HL-60 (cell line): ENCODE data around the gene SLC25A23.

Experiments used
- DNase-seq, 2 experiments: peaks; one replicate each; pipeline ENCODE4 v3.0.0-alpha.2; 2010 to 2020; ENCODE audit warnings: low read depth in 1 of 2, low spot score in 1 of 2
- H3K27ac ChIP-seq: fragments of 250-450 bp; sonication (Bioruptor Pico); replicated peaks from 2 replicates; pipeline ENCODE4 v1.5.1; 2020; ENCODE audit warnings: mild to moderate bottlenecking, moderate library complexity
- H3K27me3 ChIP-seq: fragments of 250-450 bp; sonication (Bioruptor Pico); 2 replicates; pipeline ENCODE4 v1.5.1; 2021; ENCODE audit warnings: mild to moderate bottlenecking, moderate library complexity; ENCODE audit not compliant: insufficient read depth, poor library complexity, severe bottlenecking
- H3K4me3 ChIP-seq: replicated peaks from 2 replicates; pipeline ENCODE4 v1.5.1; 2011; ENCODE audit warnings: mild to moderate bottlenecking, control low read depth, low read length; ENCODE audit not compliant: insufficient read depth
- CTCF ChIP-seq: IDR thresholded peaks from one replicate; pipeline ENCODE4 v1.5.1; 2011; ENCODE audit warnings: low read length, control low read depth, inconsistent platforms; ENCODE audit not compliant: insufficient read depth
- GABPA ChIP-seq: IDR thresholded peaks from 2 replicates; pipeline ENCODE4 v1.6.1; 2012; ENCODE audit warnings: low read depth
- POLR2AphosphoS5 ChIP-seq: IDR thresholded peaks from 2 replicates; pipeline ENCODE4 v1.6.1; 2012; ENCODE audit warnings: low read depth
- REST ChIP-seq: IDR thresholded peaks from 2 replicates; pipeline ENCODE4 v1.6.1; 2012; ENCODE audit warnings: low read depth; ENCODE audit not compliant: insufficient replicate concordance
- SPI1 ChIP-seq: IDR thresholded peaks from 2 replicates; pipeline ENCODE4 v1.6.1; 2012; ENCODE audit warnings: low read depth, mild to moderate bottlenecking, borderline replicate concordance

Gene SLC25A23

GRCh38 chr19:6417713-6418561 lies 41.7 kb downstream of the SLC25A23 start:
- Histone ChIP-seq H3K27me3 (no peaks in the 10 kb centered on the region), H3K4me3 (no peak overlapping the region), H3K27ac (no peak overlapping the region)
- no peak for DNase-seq
- TF ChIP-seq SPI1 (no peak), REST (no peak), CTCF (no peak), POLR2AphosphoS5 (no peak), GABPA (no peak)

- Histone ChIP-seq H3K27ac (no peak overlapping the region), H3K27me3 (no peaks in the 10 kb centered on the region), H3K4me3 (no peak overlapping the region)
- TF ChIP-seq CTCF (no peak), SPI1 (no peak), POLR2AphosphoS5 (no peak), REST (no peak), GABPA (no peak)
- no peak for DNase-seq
Measured at GRCh38 chr19:6416658-6417405, 42.8 kb downstream of the SLC25A23 start.

GRCh38 chr19:6415591-6416190 lies 43.9 kb downstream of the SLC25A23 start:
- Histone ChIP-seq H3K27me3 (no peaks in the 10 kb centered on the region), H3K27ac (no peak overlapping the region), H3K4me3 (no peak overlapping the region)
- DNase-seq, result no peak
- TF ChIP-seq GABPA (no peak), POLR2AphosphoS5 (no peak), REST (no peak), SPI1 (no peak)
